K562 (cell line): ENCODE data around the gene APCDD1. TPM values are rescaled to one million over a fixed set of nuclear protein-coding genes. Genes with fewer than 3 reads are reported as not detected.

Experiments
- ATAC-seq: fragments of 200-7000 bp; cut with Tn5 transposase; 3 replicates; pipeline ENCODE4 v1.9.1; 2020; ENCODE audit warnings: moderate library complexity
- BruUV-seq: library from RNA; stranded (reverse); fragments of 400-500 nt; replicated peaks from 2 replicates; lab custom pipeline; 2021; lab: Mats Ljungman, UMichigan
- CTCF ChIA-PET: fragments of 300-600 bp; formaldehyde crosslinking; extraction: SDS; loops from one replicate; lab custom pipeline; 2021; ENCODE audit warnings: low intra/inter-chr PET ratio; lab: Yijun Ruan, JAX
- POLR2A ChIA-PET: fragments of 300-600, 350-650 bp; sonication (Branson Sonifier 250); formaldehyde crosslinking; extraction: SDS; loops from one replicate; lab custom pipeline; 2021; ENCODE audit warnings: antibody characterized with exemption, inconsistent platforms; lab: Yijun Ruan, JAX
- DNase-seq, 4 experiments: peaks; one replicate each; pipeline versions ENCODE4 v3.0.0 to v3.0.0-alpha.2; 2011 to 2018; ENCODE audit warnings: low spot score in 3 of 4, mixed read lengths in 3 of 4; ENCODE audit errors: extremely low read depth in 1 of 4
- FAIRE-seq: peaks from 2 replicates; lab custom pipeline; 2011; peaks lifted over from hg19 to GRCh38; lab: Jason Lieb, UNC
- H2AFZ ChIP-seq: 2 replicates; pipeline ENCODE4 v1.6.0; 2011; ENCODE audit warnings: low read depth, low read length, control low read depth, inconsistent platforms
- H3K27ac ChIP-seq: fragments of 200-600 bp; 3 replicates; pipeline ENCODE4 v1.8.0; 2011; ENCODE audit warnings: low read depth, mild to moderate bottlenecking, control low read depth, inconsistent platforms, low read length, moderate library complexity, mixed read lengths; ENCODE audit errors: extremely low read depth
- H3K27me3 ChIP-seq, 2 experiments: fragments of 300-600 bp in 1 of 2; 2 replicates in 1 of 2; 3 replicates in 1 of 2; pipeline versions ENCODE4 v1.6.0 to v1.8.0; 2011; ENCODE audit warnings: inconsistent platforms in 2 of 2, low read length in 2 of 2, mild to moderate bottlenecking in 1 of 2, mixed read lengths in 1 of 2, moderate library complexity in 1 of 2; ENCODE audit not compliant: control insufficient read depth in 2 of 2, insufficient read depth in 2 of 2
- H3K36me3 ChIP-seq: fragments of 300-600 bp; 3 replicates; pipeline ENCODE4 v1.8.0; 2011; ENCODE audit warnings: mild to moderate bottlenecking, low read length, inconsistent platforms; ENCODE audit not compliant: control insufficient read depth, insufficient read depth
- H3K4me1 ChIP-seq, 2 experiments: fragments of 200-600 bp in 1 of 2; replicated peaks in 1 of 2; 2 replicates in 1 of 2; 3 replicates in 1 of 2; pipeline versions ENCODE4 v1.5.1 to v1.8.0; 2011; ENCODE audit warnings: inconsistent platforms in 2 of 2, low read length in 2 of 2, mild to moderate bottlenecking in 1 of 2, mixed read lengths in 1 of 2, moderate library complexity in 1 of 2; ENCODE audit not compliant: control insufficient read depth in 2 of 2, insufficient read depth in 2 of 2
- H3K4me2 ChIP-seq: 2 replicates; pipeline ENCODE4 v1.6.1; 2011; ENCODE audit warnings: low read length, control low read depth, inconsistent platforms, mixed read lengths; ENCODE audit not compliant: insufficient read depth
- H3K4me3 ChIP-seq: fragments of 200-600 bp; sonication (generic), shearing (Covaris generic); 2 replicates; pipeline ENCODE4 v1.5.1; 2016; ENCODE audit warnings: control low read depth, inconsistent platforms
- H3K79me2 ChIP-seq: fragments of 200-600 bp; 3 replicates; pipeline ENCODE4 v1.8.0; 2011; ENCODE audit warnings: low read length, inconsistent platforms; ENCODE audit not compliant: control insufficient read depth, insufficient read depth
- H3K9ac ChIP-seq, 2 experiments: 2 replicates each; pipeline versions ENCODE4 v1.6.0 to v1.6.1; 2011; ENCODE audit warnings: low read depth in 2 of 2, low read length in 2 of 2, control low read depth in 1 of 2, inconsistent platforms in 1 of 2, mild to moderate bottlenecking in 1 of 2, mixed read lengths in 1 of 2; ENCODE audit not compliant: insufficient read depth in 1 of 2
- H3K9me1 ChIP-seq: one replicate; pipeline ENCODE4 v1.6.0; 2011; ENCODE audit warnings: inconsistent platforms, mild to moderate bottlenecking, low read length, moderate library complexity; ENCODE audit not compliant: control insufficient read depth, insufficient read depth
- H3K9me3 ChIP-seq: replicated peaks from 2 replicates; pipeline ENCODE4 v1.5.1; 2011; ENCODE audit warnings: low read depth, low read length, inconsistent platforms; ENCODE audit not compliant: control insufficient read depth, insufficient read depth
- H4K20me1 ChIP-seq: replicated peaks from 2 replicates; pipeline ENCODE4 v1.6.1; 2011; ENCODE audit warnings: low read length, inconsistent platforms, mixed read lengths; ENCODE audit not compliant: control insufficient read depth, insufficient read depth
- COPS2 ChIP-seq: fragments of 450-650 bp; conservative IDR thresholded peaks from 2 replicates; pipeline ENCODE4 v1.6.1; 2016; ENCODE audit warnings: mild to moderate bottlenecking, moderate library complexity
- HNRNPL ChIP-seq: fragments of 200-400 bp; formaldehyde crosslinking; IDR thresholded peaks from 2 replicates; pipeline ENCODE4 v1.6.1; 2017; ENCODE audit warnings: low read depth, mild to moderate bottlenecking, low read length
- RBM15 ChIP-seq: fragments of 200-400 bp; formaldehyde crosslinking; IDR thresholded peaks from 2 replicates; pipeline ENCODE4 v1.6.1; 2018; ENCODE audit warnings: mild to moderate bottlenecking, low read length, moderate library complexity; ENCODE audit not compliant: insufficient read depth
- THRB ChIP-seq: fragments of 450-650 bp; formaldehyde crosslinking; conservative IDR thresholded peaks from 2 replicates; pipeline ENCODE4 v1.4.0; 2022; ENCODE audit warnings: mild to moderate bottlenecking, missing genetic modification characterization
- ZFX ChIP-seq: sonication (generic); formaldehyde crosslinking; IDR thresholded peaks from 2 replicates; pipeline ENCODE4 v1.8.0; 2022; ENCODE audit warnings: mild to moderate bottlenecking, missing genetic modification reagents, moderate library complexity
- WGBS: fragments of 100-300 bp; shearing (Covaris generic); methylation state at CpG from one replicate; pipeline ENCODE4 v1.1.6; 2016; ENCODE audit warnings: low coverage, mixed read lengths; ENCODE audit not compliant: insufficient coverage; ENCODE audit errors: missing lambda C conversion rate; 5-methylcytosine and 5-hydroxymethylcytosine counted together
- in situ Hi-C: fragments of 300-500 bp; cut with MboI; formaldehyde crosslinking; loops from 4 replicates; pipeline ENCODE4 v1.15.0; 2018; ENCODE audit warnings: inconsistent platforms, mixed read lengths
- intact Hi-C: fragments of 100-400 bp; cut with micrococcal nuclease; formaldehyde crosslinking; loops from 2 replicates; pipeline ENCODE4 v1.14.2; 2022
- polyA plus RNA-seq, 8 experiments: library from polyadenylated mRNA; depleted of rRNA in 4 of 8; stranded (reverse) in 5 of 8; unstranded in 3 of 8; fragments of >200 nt; fragmentation: Nextera tagmentation in 2 of 8; fragmentation: Illumina TruSeq in 1 of 8; extraction: Ambion mirVana in 2 of 8; extraction: Trizol in 1 of 8; gene quantifications; 2 replicates each; pipeline versions ENCODE4 v1.2.1 to v1.2.3, GENCODE V29; 2011 to 2014; ENCODE audit warnings: inconsistent platforms in 1 of 8, missing spikeins in 1 of 8
- total RNA-seq, 7 experiments: library from RNA; depleted of rRNA in 6 of 7; stranded (reverse); fragments of >200 nt in 6 of 7; fragmentation: Illumina TruSeq in 2 of 7; extraction: Trizol in 2 of 7; gene quantifications; 2 replicates each; pipeline versions ENCODE4 v1.2.1 to v1.2.3, GENCODE V29; 2011 to 2021; ENCODE audit warnings: low replicate concordance in 1 of 7
- TF ChIP-seq, protein P1 (sequence below): sonication (generic); IDR thresholded peaks from 2 replicates; pipeline ENCODE4 v1.6.1; 2016
- TF ChIP-seq, protein P2 (sequence below), 2 experiments: IDR thresholded peaks; 2 replicates each; pipeline ENCODE4 v1.6.1; 2012; ENCODE audit warnings: improper control_type of control experiment in 2 of 2, low read depth in 2 of 2, low read length in 2 of 2, borderline replicate concordance in 1 of 2

Gene APCDD1
- total and polyA plus RNA-seq, 9 of the 15 experiments (the other 6 are each of a cell fraction or from before 2014, with no cell fraction given), result 0.07 TPM; not detected in 8

- WGBS, result 0% methylated on average over 3 of the region's 3 CpGs
- FAIRE-seq (no peak), DNase-seq (no peak), ATAC-seq (no peak)
- no peaks in the 10 kb centered on the region for H3K36me3 ChIP-seq
- H4K20me1 ChIP-seq, result no peaks in the 10 kb centered on the region
- no peak for TF ChIP-seq COPS2
- TF ChIP-seq HNRNPL, result no peak
- no peak for TF ChIP-seq RBM15
- TF ChIP-seq THRB (CRISPR knock-in tag), result no peak
- TF ChIP-seq, protein P1, sequence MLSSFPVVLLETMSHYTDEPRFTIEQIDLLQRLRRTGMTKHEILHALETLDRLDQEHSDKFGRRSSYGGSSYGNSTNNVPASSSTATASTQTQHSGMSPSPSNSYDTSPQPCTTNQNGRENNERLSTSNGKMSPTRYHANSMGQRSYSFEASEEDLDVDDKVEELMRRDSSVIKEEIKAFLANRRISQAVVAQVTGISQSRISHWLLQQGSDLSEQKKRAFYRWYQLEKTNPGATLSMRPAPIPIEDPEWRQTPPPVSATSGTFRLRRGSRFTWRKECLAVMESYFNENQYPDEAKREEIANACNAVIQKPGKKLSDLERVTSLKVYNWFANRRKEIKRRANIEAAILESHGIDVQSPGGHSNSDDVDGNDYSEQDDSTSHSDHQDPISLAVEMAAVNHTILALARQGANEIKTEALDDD, result no peak
- TF ChIP-seq ZFX (CRISPR knock-in tag), result no peak
- TF ChIP-seq, protein P2, sequence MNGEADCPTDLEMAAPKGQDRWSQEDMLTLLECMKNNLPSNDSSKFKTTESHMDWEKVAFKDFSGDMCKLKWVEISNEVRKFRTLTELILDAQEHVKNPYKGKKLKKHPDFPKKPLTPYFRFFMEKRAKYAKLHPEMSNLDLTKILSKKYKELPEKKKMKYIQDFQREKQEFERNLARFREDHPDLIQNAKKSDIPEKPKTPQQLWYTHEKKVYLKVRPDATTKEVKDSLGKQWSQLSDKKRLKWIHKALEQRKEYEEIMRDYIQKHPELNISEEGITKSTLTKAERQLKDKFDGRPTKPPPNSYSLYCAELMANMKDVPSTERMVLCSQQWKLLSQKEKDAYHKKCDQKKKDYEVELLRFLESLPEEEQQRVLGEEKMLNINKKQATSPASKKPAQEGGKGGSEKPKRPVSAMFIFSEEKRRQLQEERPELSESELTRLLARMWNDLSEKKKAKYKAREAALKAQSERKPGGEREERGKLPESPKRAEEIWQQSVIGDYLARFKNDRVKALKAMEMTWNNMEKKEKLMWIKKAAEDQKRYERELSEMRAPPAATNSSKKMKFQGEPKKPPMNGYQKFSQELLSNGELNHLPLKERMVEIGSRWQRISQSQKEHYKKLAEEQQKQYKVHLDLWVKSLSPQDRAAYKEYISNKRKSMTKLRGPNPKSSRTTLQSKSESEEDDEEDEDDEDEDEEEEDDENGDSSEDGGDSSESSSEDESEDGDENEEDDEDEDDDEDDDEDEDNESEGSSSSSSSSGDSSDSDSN (IDR thresholded peaks at IDR 0.05; ENCODE audit: borderline replicate concordance in 1 of 2, low read depth in 2 of 2, low read length in 2 of 2), result no peak
- H3K4me1 ChIP-seq, result no peaks in the 10 kb centered on the region
- BruUV-seq, result no TSS peak
- no peak overlapping the region for H3K4me2 ChIP-seq
- peaks cover 11 to 38% of the 10 kb centered on the region in 2 experiments; a peak in 4 of 5 replicates for H3K27me3 ChIP-seq
- no peaks in the 10 kb centered on the region for H3K9me1 ChIP-seq
- in situ Hi-C loops, result no loop called here
- no peak overlapping the region for H3K9ac ChIP-seq
- ChIA-PET POLR2A (interaction anchor here (0.6 kb wide), 1 partner anchor 115 kb away, joined by 3 read pairs; no protein-coding TSS in a partner anchor), CTCF (no interaction called here)
- H2AFZ ChIP-seq, result no peak overlapping the region
- H3K27ac ChIP-seq, result no peak overlapping the region
- intact Hi-C loops, result no loop called here
- no peaks in the 10 kb centered on the region for H3K79me2 ChIP-seq
- H3K9me3 ChIP-seq, result no peaks in the 10 kb centered on the region
- H3K4me3 ChIP-seq, result no peak overlapping the region
These were observed 59.6 kb downstream of the APCDD1 start for GRCh38 chr18:10514082-10514481.
